HEK293T (cell line): ENCODE measurements around the gene FGF2.
"Not testable (repeated sequence)": the region's sequence is repeated elsewhere in the genome, so short reads cannot be mapped to it uniquely, and the experiment has no call there.

ENCODE experiments used
- CTCF ChIA-PET: fragments of 350-600 bp; formaldehyde crosslinking; extraction: SDS; loops from one replicate; lab custom pipeline; 2021; ENCODE audit warnings: antibody characterized with exemption, inconsistent platforms; lab: Yijun Ruan, JAX
- POLR2A ChIA-PET: fragments of 350-600 bp; formaldehyde crosslinking; extraction: SDS; loops from one replicate; lab custom pipeline; 2020; ENCODE audit warnings: antibody characterized with exemption, inconsistent platforms; lab: Yijun Ruan, JAX
- DNase-seq: peaks from one replicate; pipeline ENCODE4 v3.0.0; 2012; ENCODE audit warnings: mixed read lengths; ENCODE audit errors: extremely low spot score
- ARNT ChIP-seq: fragments of 450-650 bp; IDR thresholded peaks from 2 replicates; pipeline ENCODE4 v1.6.1; 2017; ENCODE audit warnings: mild to moderate bottlenecking
- BHLHE40 ChIP-seq: fragments of 450-650 bp; IDR thresholded peaks from 2 replicates; pipeline ENCODE4 v1.6.1; 2016; ENCODE audit warnings: mild to moderate bottlenecking, moderate library complexity, borderline replicate concordance
- CTBP1 ChIP-seq: fragments of 450-650 bp; IDR thresholded peaks from 2 replicates; pipeline ENCODE4 v1.6.1; 2016; ENCODE audit warnings: borderline replicate concordance
- ELF4 ChIP-seq: fragments of 450-650 bp; IDR thresholded peaks from 2 replicates; pipeline ENCODE4 v1.6.1; 2017; ENCODE audit warnings: antibody characterized with exemption
- FOXA1 ChIP-seq: fragments of 450-650 bp; IDR thresholded peaks from 2 replicates; pipeline ENCODE4 v1.6.1; 2016; ENCODE audit warnings: mild to moderate bottlenecking
- FOXK2 ChIP-seq: fragments of 450-650 bp; IDR thresholded peaks from 2 replicates; pipeline ENCODE4 v1.6.1; 2016; ENCODE audit warnings: mild to moderate bottlenecking
- FOXM1 ChIP-seq: fragments of 450-650 bp; IDR thresholded peaks from 2 replicates; pipeline ENCODE4 v1.6.1; 2017; ENCODE audit warnings: mild to moderate bottlenecking, borderline replicate concordance
- HDGF ChIP-seq: fragments of 450-650 bp; IDR thresholded peaks from 2 replicates; pipeline ENCODE4 v1.6.1; 2017; ENCODE audit warnings: antibody characterized with exemption, borderline replicate concordance
- L3MBTL2 ChIP-seq: fragments of 450-650 bp; conservative IDR thresholded peaks from 2 replicates; pipeline ENCODE4 v1.6.1; 2016; ENCODE audit warnings: mild to moderate bottlenecking
- LEF1 ChIP-seq: fragments of 450-650 bp; IDR thresholded peaks from 2 replicates; pipeline ENCODE4 v1.6.1; 2017; ENCODE audit warnings: mild to moderate bottlenecking, borderline replicate concordance
- NFRKB ChIP-seq: fragments of 450-650 bp; IDR thresholded peaks from 2 replicates; pipeline ENCODE4 v1.6.1; 2016; ENCODE audit warnings: mild to moderate bottlenecking, moderate library complexity
- SP1 ChIP-seq: fragments of 450-650 bp; IDR thresholded peaks from 2 replicates; pipeline ENCODE4 v1.6.1; 2017
- SUZ12 ChIP-seq: fragments of 450-650 bp; IDR thresholded peaks from 2 replicates; pipeline ENCODE4 v1.6.1; 2016; ENCODE audit warnings: mild to moderate bottlenecking
- TARDBP ChIP-seq: fragments of 450-650 bp; IDR thresholded peaks from 2 replicates; pipeline ENCODE4 v1.6.1; 2016
- ZNF384 ChIP-seq: fragments of 450-650 bp; IDR thresholded peaks from 2 replicates; pipeline ENCODE4 v1.6.1; 2016
- TF ChIP-seq, protein P1 (sequence below): fragments of 450-650 bp; IDR thresholded peaks from 2 replicates; pipeline ENCODE4 v1.6.1; 2016

Gene FGF2

DNA sequence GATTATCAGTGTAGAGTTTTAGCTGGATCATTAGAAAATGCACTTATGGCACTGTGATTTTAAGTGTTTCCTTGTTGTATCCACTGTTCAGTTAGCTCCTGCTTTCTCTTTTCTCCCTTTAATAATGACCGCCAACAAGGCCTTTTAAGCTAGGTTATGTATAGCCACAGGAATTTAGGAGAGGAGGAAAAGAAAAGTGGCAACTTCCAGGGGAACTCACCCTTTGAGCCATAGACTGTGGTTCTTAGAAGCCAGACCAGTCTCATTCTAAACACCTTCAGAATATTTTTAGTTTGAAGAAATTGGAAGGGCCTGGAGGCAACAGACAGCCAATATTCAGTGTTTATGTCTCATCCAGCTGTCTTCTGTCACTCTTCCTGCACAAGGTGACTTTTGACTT lies 6.1 kb downstream of the FGF2 start:
- ChIA-PET POLR2A (no interaction called here), CTCF (interaction anchor here (0.6 kb wide), 2 partner anchors 12 to 54 kb away, joined by 3 to 13 read pairs; no protein-coding TSS in a partner anchor)
- no peak for TF ChIP-seq ZNF384
- TF ChIP-seq ARNT, result no peak
- TF ChIP-seq ELF4, result no peak
- TF ChIP-seq FOXK2, result no peak
- TF ChIP-seq, protein P1, sequence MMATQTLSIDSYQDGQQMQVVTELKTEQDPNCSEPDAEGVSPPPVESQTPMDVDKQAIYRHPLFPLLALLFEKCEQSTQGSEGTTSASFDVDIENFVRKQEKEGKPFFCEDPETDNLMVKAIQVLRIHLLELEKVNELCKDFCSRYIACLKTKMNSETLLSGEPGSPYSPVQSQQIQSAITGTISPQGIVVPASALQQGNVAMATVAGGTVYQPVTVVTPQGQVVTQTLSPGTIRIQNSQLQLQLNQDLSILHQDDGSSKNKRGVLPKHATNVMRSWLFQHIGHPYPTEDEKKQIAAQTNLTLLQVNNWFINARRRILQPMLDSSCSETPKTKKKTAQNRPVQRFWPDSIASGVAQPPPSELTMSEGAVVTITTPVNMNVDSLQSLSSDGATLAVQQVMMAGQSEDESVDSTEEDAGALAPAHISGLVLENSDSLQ, result no peak
- no peak for TF ChIP-seq TARDBP
- no peak for TF ChIP-seq CTBP1
- no peak for TF ChIP-seq HDGF
- TF ChIP-seq BHLHE40, result no peak
- TF ChIP-seq SP1, result no peak
- TF ChIP-seq SUZ12, result no peak
- TF ChIP-seq L3MBTL2, result no peak
- TF ChIP-seq NFRKB, result no peak
- TF ChIP-seq LEF1, result no peak
- TF ChIP-seq FOXA1, result no peak
- no peak for TF ChIP-seq FOXM1
- no peak for DNase-seq

GRCh38 chr4:122833999-122834398 lies 7.4 kb downstream of the FGF2 start:
- ChIA-PET POLR2A (interaction anchor here (1.0 kb wide), 1 partner anchor 88 kb away, joined by 3 read pairs; no protein-coding TSS in a partner anchor), CTCF (no interaction called here)
- no peak for DNase-seq
- TF ChIP-seq L3MBTL2 (no peak), TARDBP (no peak), ARNT (no peak), ELF4 (no peak)
- TF ChIP-seq, protein P1, result no peak

- CTCF ChIA-PET, result no interaction called here
- DNase-seq, result no peak
- no peak for TF ChIP-seq BHLHE40
- no peak for TF ChIP-seq FOXK2
- no peak for TF ChIP-seq TARDBP
- TF ChIP-seq SUZ12, result no peak
- no peak for TF ChIP-seq ZNF384
- no peak for TF ChIP-seq HDGF
- no peak for TF ChIP-seq ELF4
- no peak for TF ChIP-seq NFRKB
- no peak for TF ChIP-seq LEF1
- no peak for TF ChIP-seq CTBP1
- TF ChIP-seq SP1, result no peak
- TF ChIP-seq ARNT, result no peak
- no peak for TF ChIP-seq FOXM1
- TF ChIP-seq L3MBTL2, result no peak
- TF ChIP-seq FOXA1, result no peak
- TF ChIP-seq, protein P1, result no peak
- POLR2A ChIA-PET, result no interaction called here
Measured at GRCh38 chr4:122836941-122837340, 10.3 kb downstream of the FGF2 start.

DNA sequence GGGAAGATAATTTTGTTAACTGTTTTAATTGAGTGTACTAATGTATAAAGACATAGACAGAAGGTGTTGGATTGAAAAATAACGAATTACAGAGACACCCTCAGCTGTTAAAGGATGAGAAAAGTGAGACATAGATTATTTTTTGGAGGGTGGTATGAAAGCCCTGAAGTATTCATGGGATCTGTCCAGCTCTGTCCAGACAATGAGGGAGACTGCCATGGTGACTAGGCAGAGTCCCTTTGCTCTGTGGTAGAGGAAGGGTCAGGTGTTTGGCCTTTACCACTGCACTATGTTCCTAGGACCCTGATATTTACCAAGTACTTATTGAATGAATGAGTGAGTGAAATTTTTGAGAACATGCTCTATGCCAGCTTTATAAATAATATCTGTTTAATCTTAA lies 11.4 kb downstream of the FGF2 start:
- no peak for DNase-seq
- TF ChIP-seq CTBP1 (no peak), SP1 (no peak), SUZ12 (no peak), BHLHE40 (no peak), ZNF384 (no peak), NFRKB (no peak), FOXM1 (no peak), TARDBP (no peak)
- TF ChIP-seq, protein P1, result no peak
- ChIA-PET CTCF (interaction anchor here (0.6 kb wide), 1 partner anchor 80 kb away, joined by 4 read pairs; no protein-coding TSS in a partner anchor), POLR2A (no interaction called here)

DNA sequence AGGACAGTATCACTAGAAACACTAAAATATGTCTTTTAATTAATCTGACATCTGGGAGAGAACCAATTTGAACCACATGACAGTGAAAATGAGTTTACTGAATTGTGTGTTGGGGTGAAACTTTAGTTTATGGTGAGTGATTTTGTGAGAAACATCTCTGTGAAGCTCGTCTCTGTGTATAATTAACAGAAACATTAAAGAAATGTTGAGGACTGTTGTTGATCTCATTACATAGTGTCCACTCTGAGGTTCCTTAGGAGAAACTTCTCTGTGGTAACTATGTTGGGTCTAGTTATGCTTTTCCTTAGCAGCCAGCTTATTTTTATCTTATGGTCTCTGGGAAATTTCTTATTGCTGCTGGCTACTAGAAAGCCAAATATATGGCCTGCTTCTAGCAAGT lies 15.8 kb downstream of the FGF2 start:
- POLR2A ChIA-PET, result no interaction called here

GRCh38 chr4:122842984-122843531 lies 16.4 kb downstream of the FGF2 start:
- TF ChIP-seq CTBP1 (peak; percentile 57; the same call in 1 of the 2 replicates), FOXA1 (no peak), FOXM1 (no peak), ZNF384 (no peak)
- TF ChIP-seq, protein P1, result peak; percentile 92
- POLR2A ChIA-PET, result no interaction called here
- CTCF ChIA-PET, result no interaction called here
- DNase-seq, result peak; percentile 54

More for the DNA sequence above, 15.8 kb downstream of the FGF2 start:
- DNase-seq, result no peak
- CTCF ChIA-PET, result no interaction called here
- TF ChIP-seq FOXA1, result no peak
- TF ChIP-seq ZNF384, result no peak
- TF ChIP-seq ELF4, result no peak

DNA sequence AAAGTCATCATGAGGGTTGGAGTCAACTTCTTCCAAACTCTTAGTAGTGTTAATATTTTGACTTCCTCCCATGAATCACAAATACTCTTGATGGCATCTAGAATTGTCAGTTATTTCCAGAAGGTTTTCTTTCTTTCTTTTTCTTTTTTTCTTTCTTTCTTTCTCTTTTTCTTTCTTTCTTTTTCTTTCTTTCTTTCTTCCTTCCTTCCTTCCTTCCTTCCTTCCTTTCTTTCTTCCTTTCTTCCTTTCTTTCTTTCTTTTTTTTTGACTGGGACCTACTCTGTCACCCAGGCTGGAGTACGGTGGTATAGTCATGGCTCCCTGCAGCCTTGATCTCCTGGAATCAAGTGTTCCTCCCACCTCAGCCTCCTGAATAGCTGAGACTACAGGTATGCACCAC lies 17.8 kb downstream of the FGF2 start:
- CTCF ChIA-PET, DNase-seq, POLR2A ChIA-PET: not testable (repeated sequence)
